SU-DHL-6 (cell line): ENCODE measurements around the gene ATP8A2.

ENCODE experiments used
- H2AFZ ChIP-seq: fragments of 200-600 bp; sonication (generic); 2 replicates; pipeline ENCODE4 v1.6.1; 2014; ENCODE audit warnings: low read depth, mild to moderate bottlenecking, moderate library complexity, mixed read lengths, antibody characterized with exemption, low read length; ENCODE audit not compliant: severe bottlenecking
- H3F3A ChIP-seq: fragments of 200-600 bp; shearing (Covaris generic); 2 replicates; pipeline ENCODE4 v1.6.0; 2016; ENCODE audit warnings: antibody characterized with exemption, mild to moderate bottlenecking; ENCODE audit not compliant: insufficient read depth
- H3K27ac ChIP-seq: fragments of 200-600 bp; sonication (generic); 2 replicates; pipeline ENCODE4 v1.5.1; 2016; ENCODE audit warnings: low read depth, mild to moderate bottlenecking, low read length, moderate library complexity, mixed read lengths
- H3K27me3 ChIP-seq: fragments of 200-600 bp; sonication (generic), shearing (Covaris generic); 2 replicates; pipeline ENCODE4 v1.6.0; 2014; ENCODE audit warnings: mild to moderate bottlenecking, low read length
- H3K36me3 ChIP-seq: fragments of 200-600 bp; sonication (generic); 2 replicates; pipeline ENCODE4 v1.6.1; 2014; ENCODE audit warnings: mild to moderate bottlenecking, low read length, mixed read lengths
- H3K4me2 ChIP-seq: fragments of 300-600, 200-600 bp; shearing (Covaris generic), sonication (generic); 2 replicates; pipeline ENCODE4 v1.6.0; 2014; ENCODE audit warnings: low read length, low read depth, mild to moderate bottlenecking; ENCODE audit not compliant: poor library complexity, severe bottlenecking
- H3K4me3 ChIP-seq: fragments of 200-600 bp; sonication (generic); 2 replicates; pipeline ENCODE4 v1.5.1; 2014; ENCODE audit warnings: antibody characterized with exemption, low read length, mild to moderate bottlenecking, mixed read lengths; ENCODE audit not compliant: insufficient read depth, poor library complexity, severe bottlenecking
- H3K79me2 ChIP-seq: fragments of 200-600 bp; sonication (generic); 2 replicates; pipeline ENCODE4 v1.6.1; 2014; ENCODE audit warnings: mild to moderate bottlenecking, low read length, moderate library complexity; ENCODE audit not compliant: insufficient read depth
- H3K9ac ChIP-seq: fragments of 200-600 bp; sonication (generic); 2 replicates; pipeline ENCODE4 v1.7.0; 2014; ENCODE audit warnings: mild to moderate bottlenecking, low read length
- H3K9me2 ChIP-seq: fragments of 200-600 bp; sonication (generic); replicated peaks from 2 replicates; pipeline ENCODE4 v1.6.1; 2014; ENCODE audit warnings: low read length; ENCODE audit not compliant: insufficient read depth
- H3K9me3 ChIP-seq: fragments of 200-600 bp; sonication (generic); 2 replicates; pipeline ENCODE4 v1.6.1; 2014; ENCODE audit warnings: low read length, mixed read lengths; ENCODE audit not compliant: insufficient read depth
- H4K20me1 ChIP-seq: fragments of 200-600 bp; sonication (generic); 2 replicates; pipeline ENCODE4 v1.6.1; 2014; ENCODE audit warnings: low read depth, mild to moderate bottlenecking, antibody characterized with exemption, low read length, moderate library complexity, mixed read lengths
- CTCF ChIP-seq: fragments of 200-600 bp; sonication (generic); IDR thresholded peaks from one replicate; pipeline ENCODE4 v1.5.1; 2017; ENCODE audit warnings: antibody characterized with exemption, mild to moderate bottlenecking, low read length, moderate library complexity; ENCODE audit not compliant: insufficient read depth, poor library complexity, severe bottlenecking
- EZH2phosphoT487 ChIP-seq: fragments of 200-600 bp; sonication (generic), shearing (Covaris generic); conservative IDR thresholded peaks from 2 replicates; pipeline ENCODE4 v1.6.1; 2018; ENCODE audit warnings: mild to moderate bottlenecking, antibody characterized with exemption, low read length, moderate library complexity, mixed read lengths

The ATP8A2 gene

DNA sequence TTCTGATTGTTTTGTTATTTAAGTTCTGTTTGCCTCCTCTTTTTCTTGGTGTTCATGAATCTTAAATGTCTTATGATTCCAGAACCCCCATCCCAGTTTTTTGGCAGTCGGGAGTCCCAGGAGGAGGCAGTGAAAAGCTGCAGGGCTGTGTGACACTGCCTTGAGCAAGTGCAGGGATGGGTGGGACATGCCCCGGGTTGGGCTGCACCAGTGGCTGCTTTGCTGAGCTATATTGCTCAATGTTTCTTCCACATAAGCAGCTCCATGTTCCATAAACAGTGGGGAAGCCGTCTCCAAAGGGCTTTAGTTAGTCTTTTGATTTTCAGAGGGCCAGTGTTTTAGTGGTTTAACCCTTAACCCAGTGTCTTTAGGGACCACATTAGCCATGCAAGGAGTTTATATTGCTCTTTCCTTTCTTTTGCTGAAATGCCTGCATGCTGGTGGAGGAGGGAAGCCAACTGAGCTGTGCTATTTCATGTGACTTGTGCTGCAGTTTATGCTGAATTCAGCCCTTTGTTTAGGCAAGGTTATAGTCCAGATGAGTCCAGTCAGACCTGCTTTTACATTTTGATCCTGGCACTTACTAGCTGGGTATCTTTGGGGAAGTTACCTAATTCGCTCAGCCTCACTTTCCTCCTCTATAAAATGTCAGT lies 13.1 kb downstream of the ATP8A2 start:
- Histone ChIP-seq H3K79me2 (no peaks in the 10 kb centered on the region), H3K4me3 (no peak overlapping the region), H2AFZ (no peak overlapping the region), H3K9me2 (no peaks in the 10 kb centered on the region), H3K4me2 (no peak overlapping the region), H3K9me3 (no peaks in the 10 kb centered on the region), H3K27ac (no peak overlapping the region), H3F3A (no peaks in the 10 kb centered on the region), H4K20me1 (no peaks in the 10 kb centered on the region), H3K36me3 (no peaks in the 10 kb centered on the region), H3K27me3 (no peaks in the 10 kb centered on the region), H3K9ac (no peak overlapping the region)
- no peak for TF ChIP-seq CTCF
- no peak for TF ChIP-seq EZH2phosphoT487

DNA sequence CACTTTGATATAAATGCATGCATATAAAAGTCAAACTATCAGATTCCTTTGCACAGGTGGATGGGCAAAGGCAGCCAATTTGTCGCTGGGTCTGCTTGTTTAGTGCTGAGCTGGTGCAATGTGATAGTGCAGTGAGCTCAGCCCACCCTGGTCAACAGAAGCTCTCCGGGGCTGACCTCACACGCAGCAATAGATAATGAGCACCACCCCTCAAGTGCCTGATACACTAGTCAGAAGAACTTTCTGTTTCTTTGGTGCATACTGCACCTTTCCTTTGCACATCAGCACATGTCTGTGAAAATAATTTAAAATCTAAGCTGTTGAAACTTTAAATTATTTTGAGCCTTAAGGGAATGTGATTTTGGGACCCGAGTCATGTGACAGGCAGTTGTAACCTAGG lies 20.2 kb downstream of the ATP8A2 start:
- H3K79me2 ChIP-seq, result no peaks in the 10 kb centered on the region
- no peaks in the 10 kb centered on the region for H3K36me3 ChIP-seq
- TF ChIP-seq EZH2phosphoT487 (no peak), CTCF (no peak)
- no peak overlapping the region for H3K9ac ChIP-seq
- no peaks in the 10 kb centered on the region for H4K20me1 ChIP-seq
- no peaks in the 10 kb centered on the region for H3K9me3 ChIP-seq
- no peak overlapping the region for H3K27ac ChIP-seq
- H3K4me2 ChIP-seq, result no peak overlapping the region
- no peaks in the 10 kb centered on the region for H3K27me3 ChIP-seq
- no peaks in the 10 kb centered on the region for H3K9me2 ChIP-seq
- no peak overlapping the region for H2AFZ ChIP-seq
- H3K4me3 ChIP-seq, result no peak overlapping the region
- H3F3A ChIP-seq, result no peaks in the 10 kb centered on the region

- Histone ChIP-seq H3K27ac (no peak overlapping the region), H3K36me3 (no peaks in the 10 kb centered on the region), H3K9me2 (no peaks in the 10 kb centered on the region), H4K20me1 (no peaks in the 10 kb centered on the region), H3K9me3 (no peaks in the 10 kb centered on the region), H3K27me3 (no peaks in the 10 kb centered on the region), H2AFZ (no peak overlapping the region), H3K4me2 (no peak overlapping the region), H3K79me2 (no peaks in the 10 kb centered on the region), H3K9ac (no peak overlapping the region), H3K4me3 (no peak overlapping the region), H3F3A (no peaks in the 10 kb centered on the region)
- TF ChIP-seq CTCF, result no peak
Observed at GRCh38 chr13:25394402-25395060, 22.8 kb downstream of the ATP8A2 start.
